CD4-positive, alpha-beta T cell treated with Interferon gamma for 1 hour (primary cell): ENCODE data around the gene LY86.
"Not testable (repeated sequence)": the region's sequence is repeated elsewhere in the genome, so short reads cannot be mapped to it uniquely, and the experiment has no call there.

ENCODE experiments used
- DNase-seq: peaks from one replicate; pipeline ENCODE4 v3.0.0-alpha.2; 2020

LY86 gene

GRCh38 chr6:6596529-6597328 lies 8.2 kb downstream of the LY86 start:
- DNase-seq: no peak

- no peak for DNase-seq
Measured at GRCh38 chr6:6597682-6598081, 9.2 kb downstream of the LY86 start.

DNA sequence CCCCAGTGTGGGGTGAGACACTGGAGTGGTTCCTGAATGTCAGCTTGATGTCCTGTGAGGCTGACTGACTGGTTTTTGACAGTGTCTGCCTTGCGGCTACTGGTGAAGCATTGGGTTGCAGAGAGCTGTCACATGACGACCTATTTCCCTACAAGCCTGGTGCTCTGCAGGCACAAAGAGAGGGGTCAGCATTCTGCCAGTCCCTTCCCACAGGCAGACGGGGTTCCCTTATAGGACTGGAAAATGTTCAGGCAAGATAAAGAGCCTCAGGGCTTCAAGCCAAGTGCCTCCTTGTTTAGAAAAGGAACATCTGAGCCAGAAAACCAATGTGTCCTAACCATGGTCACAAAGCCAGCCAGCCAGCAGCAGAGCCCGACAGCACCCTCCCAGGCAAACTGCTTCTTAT lies 11.0 kb downstream of the LY86 start:
- DNase-seq: no peak

DNA sequence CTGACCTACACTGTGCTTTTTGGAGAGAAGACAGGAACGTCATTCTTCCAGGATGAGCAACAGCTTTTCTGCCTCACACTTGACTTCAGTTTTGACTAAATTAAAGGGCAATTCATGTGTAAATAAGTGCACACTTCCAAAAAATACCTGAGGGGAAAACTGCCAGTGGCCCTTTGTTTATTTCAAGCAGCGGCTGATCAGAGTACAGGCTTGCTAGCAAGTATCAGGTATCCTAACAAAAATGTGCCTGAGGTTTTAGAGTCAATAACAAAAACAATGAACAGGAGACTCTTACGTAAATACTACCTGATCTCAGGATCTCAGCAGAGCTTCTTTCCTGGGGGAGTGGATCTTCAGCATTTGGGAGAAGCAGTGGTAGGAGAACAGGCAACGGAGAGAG lies 12.4 kb downstream of the LY86 start:
- DNase-seq: no peak

- DNase-seq: no peak
Measured at GRCh38 chr6:6602262-6602661, 13.7 kb downstream of the LY86 start.

DNA sequence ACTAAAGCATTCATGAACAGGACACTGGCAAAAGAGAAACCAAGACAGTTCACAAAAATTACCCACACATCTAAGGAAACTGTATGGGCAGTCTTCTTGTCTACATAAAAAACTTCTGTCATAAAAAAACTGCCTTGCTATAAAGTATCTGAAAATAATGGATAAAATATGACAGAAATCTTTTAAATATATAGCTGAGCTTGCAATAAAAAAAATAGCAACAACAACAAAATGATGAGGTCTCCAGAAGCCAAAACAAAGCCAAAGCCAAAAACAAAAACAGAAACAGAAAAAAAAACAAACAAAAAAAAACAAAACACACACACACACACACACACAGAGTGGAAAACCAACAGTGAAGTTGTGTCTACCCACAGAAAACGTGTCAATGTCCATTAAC lies 14.8 kb downstream of the LY86 start:
- DNase-seq: no peak

DNA sequence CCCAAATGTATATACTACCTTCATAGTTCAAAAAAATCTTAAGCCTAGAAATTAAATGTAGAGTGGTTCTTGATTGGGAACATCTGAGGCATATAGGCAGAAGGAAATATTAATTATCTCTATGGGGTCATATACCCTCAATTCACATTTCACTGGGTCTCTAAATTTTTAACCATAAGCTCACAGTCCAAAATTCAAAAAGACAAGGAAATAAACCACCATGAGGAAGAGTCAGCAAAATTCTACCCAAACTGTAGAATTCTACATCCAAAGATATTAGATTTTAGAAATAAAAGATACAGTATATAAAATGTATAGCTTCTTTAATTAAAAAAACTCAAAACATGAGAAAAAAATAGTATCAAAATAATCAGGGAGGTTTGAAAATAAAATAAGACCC lies 15.5 kb downstream of the LY86 start:
- DNase-seq: no peak

GRCh38 chr6:6604566-6604965 lies 16.0 kb downstream of the LY86 start:
- no peak for DNase-seq

- no peak for DNase-seq
Measured at GRCh38 chr6:6605873-6606272, 17.4 kb downstream of the LY86 start.

DNA sequence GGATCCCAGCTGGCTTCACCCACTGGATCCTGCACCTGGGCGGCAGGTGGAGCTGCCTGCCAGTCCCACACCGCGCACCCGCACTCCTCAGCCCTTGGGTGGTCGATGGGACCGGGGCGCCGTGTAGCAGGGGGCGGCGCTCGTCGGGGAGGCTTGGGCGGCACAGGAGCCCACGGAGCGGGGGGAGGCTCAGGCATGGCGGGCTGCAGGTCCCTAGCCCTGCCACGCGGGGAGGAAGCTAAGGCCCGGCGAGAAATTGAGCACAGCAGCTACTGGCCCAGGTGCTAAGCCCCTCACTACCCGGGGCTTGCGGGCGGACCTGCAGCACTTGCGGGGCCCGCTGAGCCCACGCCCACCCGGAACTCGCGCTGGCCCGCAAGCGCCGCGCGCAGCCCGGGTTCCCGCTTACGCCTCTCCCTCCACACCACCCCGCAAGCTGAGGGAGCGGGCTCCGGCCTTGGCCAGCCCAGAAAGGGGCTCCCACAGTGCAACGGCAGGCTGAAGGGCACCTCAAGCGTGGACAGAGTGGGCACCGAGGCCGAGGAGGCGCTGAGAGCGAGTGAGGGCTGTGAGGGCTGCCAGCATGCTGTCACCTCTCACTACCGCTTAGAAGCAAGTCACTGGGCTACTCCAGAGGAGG lies 18.0 kb downstream of the LY86 start:
- not testable (repeated sequence) for DNase-seq

DNA sequence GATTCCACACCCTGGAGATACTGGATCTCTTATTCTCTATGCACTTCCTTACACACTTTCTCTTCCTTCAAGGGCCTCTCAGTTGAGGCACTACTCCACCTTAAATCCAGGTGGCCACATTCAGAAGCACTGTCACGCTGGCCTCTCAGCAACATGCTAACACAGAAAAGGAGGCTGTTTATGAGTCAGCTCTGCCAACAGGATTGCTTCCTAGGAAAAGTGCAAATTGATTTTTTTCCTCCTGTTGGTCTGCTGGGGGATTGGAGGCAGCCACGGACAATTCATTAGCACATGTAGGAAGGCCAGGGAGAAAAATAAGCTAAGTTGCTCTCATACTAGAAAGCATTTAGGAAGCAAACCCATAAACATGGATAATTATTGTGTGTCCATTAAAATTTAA lies 20.9 kb downstream of the LY86 start:
- no peak for DNase-seq

- peak; percentile 48 for DNase-seq
Measured at GRCh38 chr6:6610031-6610591, 21.6 kb downstream of the LY86 start.

GRCh38 chr6:6611486-6611885 lies 23.0 kb downstream of the LY86 start:
- no peak for DNase-seq

DNA sequence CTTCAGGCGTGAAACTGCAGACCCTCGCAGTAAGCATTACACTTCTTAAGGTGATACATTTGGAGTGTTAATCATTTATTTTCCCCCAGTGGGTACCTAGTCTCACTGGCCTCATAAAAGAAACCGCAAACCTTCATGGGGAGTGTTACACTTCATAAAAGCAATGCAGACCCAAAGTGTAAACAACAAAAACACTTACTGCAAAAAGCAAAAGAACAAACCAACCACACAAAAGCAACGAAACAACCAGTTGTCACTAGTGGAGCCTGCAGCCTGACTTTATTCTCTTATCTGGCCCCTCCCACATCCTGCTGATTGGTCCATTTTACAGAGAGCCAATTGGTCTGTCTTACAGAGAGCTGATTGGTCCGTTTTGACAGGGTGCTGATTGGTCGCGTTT lies 23.8 kb downstream of the LY86 start:
- peak; percentile 11 for DNase-seq

DNA sequence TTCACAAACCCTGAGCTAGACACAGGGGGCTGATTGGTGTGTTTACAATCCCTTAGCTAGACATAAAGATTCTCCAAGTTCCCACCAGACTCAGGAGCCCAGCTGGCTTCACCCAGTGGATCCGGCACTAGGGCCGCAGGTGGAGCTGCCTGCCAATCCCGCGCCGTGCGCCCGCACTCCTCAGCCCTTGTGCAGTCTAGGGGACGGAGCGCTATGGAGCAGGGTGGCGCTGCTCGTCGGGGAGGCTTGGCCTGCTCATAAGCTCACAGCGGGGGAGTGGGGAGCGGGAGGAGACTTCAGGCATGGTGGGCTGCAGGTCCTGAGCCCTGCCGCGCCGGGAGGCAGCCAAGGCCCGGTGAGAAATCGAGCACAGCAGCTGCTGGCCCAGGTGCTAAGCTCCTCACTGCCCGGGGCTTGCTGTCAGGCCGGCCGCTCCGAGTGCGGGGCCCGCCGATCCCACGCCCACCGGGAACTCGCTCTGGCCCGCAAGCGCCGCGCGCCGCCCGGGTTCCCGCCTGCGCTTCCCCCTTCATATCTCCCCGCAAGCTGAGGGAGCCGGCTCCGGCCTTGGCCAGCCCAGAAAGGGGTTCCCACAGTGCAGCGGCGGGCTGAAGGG lies 24.7 kb downstream of the LY86 start:
- not testable (repeated sequence) for DNase-seq

GRCh38 chr6:6614096-6614982 lies 25.8 kb downstream of the LY86 start:
- peak; percentile 38 for DNase-seq

DNA sequence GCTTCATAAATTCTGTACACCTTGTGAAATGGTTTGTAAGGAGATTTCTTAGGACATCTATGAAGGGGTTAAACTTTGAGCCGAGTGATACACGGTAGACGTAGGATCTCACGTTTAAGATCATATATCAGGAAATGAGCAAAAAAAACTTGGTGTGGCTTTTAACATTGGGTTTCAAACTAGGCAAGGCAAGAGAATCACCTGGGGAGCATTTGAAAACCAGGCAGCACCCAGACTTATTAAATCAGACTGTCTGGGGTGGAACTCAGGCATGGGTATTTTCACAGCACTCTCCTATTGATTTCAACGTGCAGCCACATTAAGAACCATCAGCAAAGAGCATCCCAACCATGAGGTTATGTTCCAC lies 26.4 kb downstream of the LY86 start:
- DNase-seq: no peak

DNA sequence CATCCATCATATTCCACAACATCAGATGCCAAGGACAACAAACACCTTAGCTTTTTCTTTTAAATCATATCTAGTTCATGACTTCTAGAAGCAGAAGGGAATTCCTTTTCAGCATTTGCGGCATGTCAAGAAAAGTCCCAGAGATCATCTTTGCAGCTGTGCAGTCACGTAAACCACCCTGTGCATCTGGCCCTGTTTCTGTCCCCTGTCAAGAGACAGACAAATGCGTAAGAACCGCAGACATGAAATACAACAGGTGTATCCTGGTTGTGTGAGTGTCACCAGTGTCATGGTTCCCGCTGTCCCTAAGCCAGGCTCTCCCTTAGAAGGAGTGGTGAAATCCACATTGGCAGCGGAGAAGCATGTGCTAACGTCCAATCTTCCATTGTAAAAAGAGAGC lies 28.1 kb downstream of the LY86 start:
- DNase-seq: no peak

DNA sequence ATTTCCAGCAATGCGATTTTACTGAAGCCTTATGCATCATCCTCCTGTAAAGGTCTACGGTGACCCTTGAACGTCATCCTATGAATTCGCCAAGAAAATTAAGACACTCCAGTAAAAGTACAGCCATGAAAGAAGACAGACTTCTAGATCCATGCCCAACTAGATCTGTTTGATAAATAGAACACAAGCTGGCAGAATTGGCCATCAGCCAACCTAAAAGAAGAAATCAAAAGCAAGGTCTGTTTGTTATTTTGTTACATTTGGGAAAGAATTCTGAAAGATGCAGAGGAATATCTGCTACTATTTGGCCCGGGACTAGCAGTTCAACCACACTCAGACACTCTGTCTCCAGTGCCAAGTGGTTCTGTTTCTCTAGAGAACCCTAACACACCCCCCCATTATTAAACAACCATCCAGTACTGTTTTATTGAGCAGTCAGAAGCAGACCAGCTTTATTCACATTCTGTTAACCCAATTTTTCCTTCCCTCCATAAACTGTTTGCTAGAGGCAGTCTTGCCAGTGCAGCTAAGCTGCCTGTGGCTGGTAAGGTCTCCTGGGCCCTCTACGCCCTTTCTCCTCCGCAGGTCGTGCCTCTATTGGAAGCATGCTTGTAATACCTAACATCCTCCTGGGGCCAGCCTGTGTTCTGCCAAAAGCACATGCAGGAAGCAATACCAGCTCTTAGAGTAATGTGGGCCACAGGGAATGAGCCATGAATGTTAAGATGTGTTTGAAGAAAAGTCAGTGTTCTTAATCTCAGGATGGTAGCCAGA lies 30.7 kb downstream of the LY86 start:
- no peak for DNase-seq

DNA sequence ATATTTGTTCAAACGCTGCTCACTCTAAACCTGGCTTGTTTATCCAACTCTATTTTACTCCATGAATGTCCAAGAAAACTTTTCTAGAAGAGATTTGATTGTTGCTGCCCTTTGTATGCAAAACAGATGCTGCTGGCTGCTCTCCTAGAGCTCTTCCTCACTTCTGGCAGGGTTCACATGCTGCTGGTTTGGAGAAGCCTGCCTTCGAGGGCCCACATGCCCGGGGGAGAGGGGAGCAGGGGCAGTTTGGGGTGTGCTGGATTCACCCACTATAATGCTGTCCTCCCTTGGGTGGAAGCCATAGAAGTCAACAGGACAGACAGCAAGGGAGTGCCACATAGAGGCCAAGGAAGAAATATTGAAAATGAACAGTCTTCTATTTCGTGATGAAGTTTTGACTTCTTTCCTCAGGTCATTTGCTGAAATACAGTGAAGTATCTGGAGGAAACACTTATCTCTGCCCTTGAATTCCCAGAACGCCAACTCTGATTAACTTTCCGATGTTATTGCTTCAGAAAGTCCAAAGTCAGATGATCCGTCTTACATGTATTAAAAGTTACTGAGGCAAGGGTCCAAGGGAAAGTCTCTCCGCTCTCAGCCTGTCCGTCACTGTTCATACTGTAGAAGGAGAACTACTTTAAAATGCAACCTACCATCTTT lies 32.4 kb downstream of the LY86 start:
- DNase-seq: no peak

DNA sequence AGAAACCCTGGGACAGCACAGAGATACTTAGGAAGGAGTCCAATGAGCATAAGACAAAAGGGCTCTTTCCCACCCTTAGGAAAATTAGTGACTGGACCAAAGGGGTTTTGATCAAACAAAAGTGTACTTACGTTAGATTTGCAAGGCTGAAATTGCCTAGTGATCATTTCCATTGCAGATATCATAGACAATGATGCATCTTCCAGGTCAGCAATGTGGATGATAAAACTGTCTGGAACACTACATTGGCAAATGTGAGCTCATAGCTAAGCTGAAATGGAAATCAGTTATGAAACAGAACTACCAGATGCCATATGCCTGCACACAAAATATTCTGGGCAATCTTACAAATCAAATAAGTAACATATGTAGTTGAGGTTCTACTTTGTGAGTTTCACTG lies 34.0 kb downstream of the LY86 start:
- DNase-seq: no peak

DNA sequence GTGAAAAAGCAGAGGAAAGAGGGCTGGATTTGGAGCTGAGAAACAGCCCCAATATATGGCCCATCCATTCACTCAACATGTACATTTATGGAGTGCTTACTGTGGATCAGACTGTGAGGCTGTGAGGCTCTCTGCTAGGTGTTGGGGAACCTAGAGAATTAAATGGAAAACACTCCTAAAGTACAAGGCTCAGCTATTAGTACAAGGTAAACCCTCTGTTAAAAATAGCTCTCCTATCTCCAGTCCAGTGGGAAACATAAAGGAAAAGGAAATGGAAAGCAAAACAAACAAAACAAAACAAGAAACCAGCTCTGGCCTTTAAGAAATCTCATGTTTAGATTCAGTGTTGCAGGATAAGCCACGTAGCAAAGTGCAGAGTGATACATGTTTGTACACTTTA lies 35.0 kb downstream of the LY86 start:
- DNase-seq: no peak
